ENCODE results near the gene LRRK1.

The LRRK1 gene

GRCh38 chr15:101115393-101115785 lies 196.2 kb downstream of the LRRK1 start:
- Histone ChIP-seq H3K4me2 (ENCODE audit: low read length, poor library complexity, severe bottlenecking) (no peak overlapping the region), H3K4me1 (ENCODE audit: control insufficient read depth, insufficient read depth, low read depth, low read length) (peaks cover 31% of the 10 kb centered on the region)
- 62% methylated on average over 9 of the region's 9 CpGs for WGBS

GRCh38 chr15:101115786-101116680 lies 196.9 kb downstream of the LRRK1 start:
- Histone ChIP-seq H4K8ac (ENCODE audit: low read length) (peak overlapping the region; percentile 91), H3K36me3 (ENCODE audit: control insufficient read depth in 1 of 2, insufficient read depth in 2 of 2, low read depth in 1 of 2, low read length in 2 of 2) (no peaks in the 10 kb centered on the region), H3K79me1 (replicated peaks; ENCODE audit: low read length, poor library complexity, severe bottlenecking) (peaks cover 3% of the 10 kb centered on the region), H2BK15ac (ENCODE audit: low read depth, poor library complexity, severe bottlenecking) (peak overlapping the region; percentile 50), H2AFZ (ENCODE audit: low read depth, low read length) (peak overlapping the region; percentile 76), H2BK12ac (ENCODE audit: low read length in 2 of 2) (peak overlapping the region in 1 of 2 experiments; percentile 33), H3K4ac (ENCODE audit: low read depth in 1 of 2, low read length in 2 of 2) (peak overlapping the region; percentile 68 to 70), H3K27ac (ENCODE audit: low read length, poor library complexity, severe bottlenecking) (peak overlapping the region; percentile 76), H2BK5ac (ENCODE audit: low read depth, low read length, poor library complexity, severe bottlenecking) (peak overlapping the region; percentile 71), H3K14ac (ENCODE audit: low read length in 2 of 2) (no peak overlapping the region), H2AK5ac (ENCODE audit: low read length, severe bottlenecking) (no peak overlapping the region), H3K9ac (ENCODE audit: low read length) (peak overlapping the region; percentile 66), H3K9me3 (ENCODE audit: control insufficient read depth, low read length) (no peaks in the 10 kb centered on the region), H3K4me2 (ENCODE audit: low read length, poor library complexity, severe bottlenecking) (peak overlapping the region; percentile 38), H3K4me3 (ENCODE audit: insufficient read depth in 1 of 2, low read depth in 1 of 2, low read length in 2 of 2) (no peak overlapping the region), H4K91ac (ENCODE audit: low read length) (peak overlapping the region; percentile 90), H2BK120ac (ENCODE audit: low read depth, low read length) (peak overlapping the region; percentile 79), H3K27me3 (ENCODE audit: control insufficient read depth in 1 of 2, insufficient read depth in 1 of 2, low read length in 2 of 2) (no peaks in the 10 kb centered on the region), H3K23ac (ENCODE audit: low read length in 2 of 2) (no peak overlapping the region), H3K18ac (ENCODE audit: low read depth in 1 of 2, low read length in 2 of 2) (peak overlapping the region; percentile 83 to 89), H3K4me1 (ENCODE audit: control insufficient read depth, insufficient read depth, low read depth, low read length) (peaks cover 36% of the 10 kb centered on the region)
- DNase-seq = peak; percentile 74
- 21% methylated on average over 14 of the region's 17 CpGs for WGBS

More at GRCh38 chr15:101115393-101115785, 196.2 kb downstream of the LRRK1 start:
- H3K4ac ChIP-seq (ENCODE audit: low read depth in 1 of 2, low read length in 2 of 2) = peak overlapping the region in 1 of 2 experiments; percentile 70
- peak overlapping the region in 1 of 2 experiments; percentile 69 for H2BK12ac ChIP-seq (ENCODE audit: low read length in 2 of 2)
- peak overlapping the region; percentile 76 for H4K8ac ChIP-seq (ENCODE audit: low read length)
- H3K9me3 ChIP-seq (ENCODE audit: control insufficient read depth, low read length) = no peaks in the 10 kb centered on the region
- no peak for DNase-seq
- no peak overlapping the region for H2BK5ac ChIP-seq (ENCODE audit: low read depth, low read length, poor library complexity, severe bottlenecking)
- H3K27ac ChIP-seq (ENCODE audit: low read length, poor library complexity, severe bottlenecking) = peak overlapping the region; percentile 76
- H2AFZ ChIP-seq (ENCODE audit: low read depth, low read length) = no peak overlapping the region
- peak overlapping the region; percentile 31 for H2AK5ac ChIP-seq (ENCODE audit: low read length, severe bottlenecking)
- H3K18ac ChIP-seq (ENCODE audit: low read depth in 1 of 2, low read length in 2 of 2) = peak overlapping the region; percentile 67 to 74
- H3K79me1 ChIP-seq (replicated peaks; ENCODE audit: low read length, poor library complexity, severe bottlenecking) = no peaks in the 10 kb centered on the region
- peak overlapping the region; percentile 50 for H2BK15ac ChIP-seq (ENCODE audit: low read depth, poor library complexity, severe bottlenecking)
- peak overlapping the region; percentile 40 for H4K91ac ChIP-seq (ENCODE audit: low read length)
- H3K4me3 ChIP-seq (ENCODE audit: insufficient read depth in 1 of 2, low read depth in 1 of 2, low read length in 2 of 2) = no peak overlapping the region
- H3K36me3 ChIP-seq (ENCODE audit: control insufficient read depth in 1 of 2, insufficient read depth in 2 of 2, low read depth in 1 of 2, low read length in 2 of 2) = no peaks in the 10 kb centered on the region
- H3K27me3 ChIP-seq (ENCODE audit: control insufficient read depth in 1 of 2, insufficient read depth in 1 of 2, low read length in 2 of 2) = no peaks in the 10 kb centered on the region
- H2BK120ac ChIP-seq (ENCODE audit: low read depth, low read length) = peak overlapping the region; percentile 79
- H3K14ac ChIP-seq (ENCODE audit: low read length in 2 of 2) = no peak overlapping the region
- H3K23ac ChIP-seq (ENCODE audit: low read length in 2 of 2) = no peak overlapping the region
- peak overlapping the region; percentile 66 for H3K9ac ChIP-seq (ENCODE audit: low read length)

GRCh38 chr15:101116681-101116976 lies 197.5 kb downstream of the LRRK1 start:
- no peak overlapping the region for H3K14ac ChIP-seq (ENCODE audit: low read length in 2 of 2)
- H4K91ac ChIP-seq (ENCODE audit: low read length) = no peak overlapping the region
- no peak overlapping the region for H4K8ac ChIP-seq (ENCODE audit: low read length)
- peak overlapping the region in 1 of 2 experiments; percentile 20 for H3K4ac ChIP-seq (ENCODE audit: low read depth in 1 of 2, low read length in 2 of 2)
- no peak for DNase-seq
- H3K79me1 ChIP-seq (replicated peaks; ENCODE audit: low read length, poor library complexity, severe bottlenecking) = peaks cover 3% of the 10 kb centered on the region
- peak overlapping the region; percentile 70 for H2AK5ac ChIP-seq (ENCODE audit: low read length, severe bottlenecking)
- no peaks in the 10 kb centered on the region for H3K36me3 ChIP-seq (ENCODE audit: control insufficient read depth in 1 of 2, insufficient read depth in 2 of 2, low read depth in 1 of 2, low read length in 2 of 2)
- H2BK15ac ChIP-seq (ENCODE audit: low read depth, poor library complexity, severe bottlenecking) = peak overlapping the region; percentile 29
- no peak overlapping the region for H2AFZ ChIP-seq (ENCODE audit: low read depth, low read length)
- no peak overlapping the region for H2BK5ac ChIP-seq (ENCODE audit: low read depth, low read length, poor library complexity, severe bottlenecking)
- H3K23ac ChIP-seq (ENCODE audit: low read length in 2 of 2) = no peak overlapping the region
- H3K9me3 ChIP-seq (ENCODE audit: control insufficient read depth, low read length) = no peaks in the 10 kb centered on the region
- H3K9ac ChIP-seq (ENCODE audit: low read length) = no peak overlapping the region
- H3K4me2 ChIP-seq (ENCODE audit: low read length, poor library complexity, severe bottlenecking) = no peak overlapping the region
- 83% methylated on average over 1 of the region's 1 CpG for WGBS
- H3K27ac ChIP-seq (ENCODE audit: low read length, poor library complexity, severe bottlenecking) = peak overlapping the region; percentile 76
- no peak overlapping the region for H2BK120ac ChIP-seq (ENCODE audit: low read depth, low read length)
- H3K18ac ChIP-seq (ENCODE audit: low read depth in 1 of 2, low read length in 2 of 2) = no peak overlapping the region
- H3K27me3 ChIP-seq (ENCODE audit: control insufficient read depth in 1 of 2, insufficient read depth in 1 of 2, low read length in 2 of 2) = no peaks in the 10 kb centered on the region
- peaks cover 41% of the 10 kb centered on the region for H3K4me1 ChIP-seq (ENCODE audit: control insufficient read depth, insufficient read depth, low read depth, low read length)
- H3K4me3 ChIP-seq (ENCODE audit: insufficient read depth in 1 of 2, low read depth in 1 of 2, low read length in 2 of 2) = no peak overlapping the region
- H2BK12ac ChIP-seq (ENCODE audit: low read length in 2 of 2) = peak overlapping the region in 1 of 2 experiments; percentile 47

DNA sequence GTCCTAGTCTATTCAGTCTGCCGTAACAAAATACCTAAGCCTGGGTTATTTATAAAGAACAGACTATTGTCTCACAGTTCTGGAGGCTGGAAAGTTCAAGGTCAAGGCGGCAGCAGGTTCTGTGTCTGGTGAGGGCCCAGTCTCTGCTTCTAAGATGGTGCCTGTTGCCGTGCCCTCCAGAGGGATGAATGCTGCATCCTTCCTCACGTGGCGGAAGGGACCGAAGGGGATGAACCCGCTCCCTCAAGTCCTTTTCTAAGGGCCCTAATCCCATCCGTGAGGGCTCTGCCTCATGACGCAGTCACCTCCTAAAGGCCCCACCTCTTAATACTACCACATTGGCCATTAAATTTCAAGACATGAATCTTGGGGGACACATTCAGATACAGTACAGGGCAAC lies 199.0 kb downstream of the LRRK1 start:
- Histone ChIP-seq H3K4me3 (ENCODE audit: insufficient read depth in 1 of 2, low read depth in 1 of 2, low read length in 2 of 2) (no peak overlapping the region), H3K79me1 (replicated peaks; ENCODE audit: low read length, poor library complexity, severe bottlenecking) (peaks cover 3% of the 10 kb centered on the region), H3K9ac (ENCODE audit: low read length) (no peak overlapping the region), H3K18ac (ENCODE audit: low read depth in 1 of 2, low read length in 2 of 2) (no peak overlapping the region), H2BK5ac (ENCODE audit: low read depth, low read length, poor library complexity, severe bottlenecking) (no peak overlapping the region), H2BK120ac (ENCODE audit: low read depth, low read length) (no peak overlapping the region), H3K4me1 (ENCODE audit: control insufficient read depth, insufficient read depth, low read depth, low read length) (peaks cover 37% of the 10 kb centered on the region), H3K14ac (ENCODE audit: low read length in 2 of 2) (no peak overlapping the region), H2AFZ (ENCODE audit: low read depth, low read length) (no peak overlapping the region), H4K8ac (ENCODE audit: low read length) (no peak overlapping the region), H3K36me3 (ENCODE audit: control insufficient read depth in 1 of 2, insufficient read depth in 2 of 2, low read depth in 1 of 2, low read length in 2 of 2) (no peaks in the 10 kb centered on the region), H2AK5ac (ENCODE audit: low read length, severe bottlenecking) (peak overlapping the region; percentile 25), H2BK12ac (ENCODE audit: low read length in 2 of 2) (no peak overlapping the region), H3K4ac (ENCODE audit: low read depth in 1 of 2, low read length in 2 of 2) (no peak overlapping the region), H3K23ac (ENCODE audit: low read length in 2 of 2) (no peak overlapping the region), H3K4me2 (ENCODE audit: low read length, poor library complexity, severe bottlenecking) (no peak overlapping the region), H4K91ac (ENCODE audit: low read length) (no peak overlapping the region), H2BK15ac (ENCODE audit: low read depth, poor library complexity, severe bottlenecking) (no peak overlapping the region), H3K9me3 (ENCODE audit: control insufficient read depth, low read length) (no peaks in the 10 kb centered on the region), H3K27me3 (ENCODE audit: control insufficient read depth in 1 of 2, insufficient read depth in 1 of 2, low read length in 2 of 2) (no peaks in the 10 kb centered on the region), H3K27ac (ENCODE audit: low read length, poor library complexity, severe bottlenecking) (no peak overlapping the region)
- DNase-seq = no peak
- WGBS = 98% methylated on average over 9 of the region's 9 CpGs
